Thyroid gland (tissue), 4 donors: ENCODE results near the gene SRRT.

Source experiments
- POLR2A ChIP-seq, 2 donors: fragments of 450-650 bp; IDR thresholded peaks; one replicate each; pipeline ENCODE4 v1.6.1; 2017; ENCODE audit warnings: antibody characterized with exemption in 2 of 2, mild to moderate bottlenecking in 2 of 2, moderate library complexity in 1 of 2
- TF ChIP-seq, protein P1 (sequence below), 6 experiments: fragments of 200-600 bp in 3 of 6; fragments of 450-650 bp in 3 of 6; sonication (generic) in 3 of 6; IDR thresholded peaks; one replicate each; pipeline ENCODE4 v1.5.1; 2016 to 2019; ENCODE audit warnings: antibody characterized with exemption in 6 of 6, mild to moderate bottlenecking in 2 of 6, inconsistent platforms in 1 of 6, moderate library complexity in 1 of 6

DNA sequence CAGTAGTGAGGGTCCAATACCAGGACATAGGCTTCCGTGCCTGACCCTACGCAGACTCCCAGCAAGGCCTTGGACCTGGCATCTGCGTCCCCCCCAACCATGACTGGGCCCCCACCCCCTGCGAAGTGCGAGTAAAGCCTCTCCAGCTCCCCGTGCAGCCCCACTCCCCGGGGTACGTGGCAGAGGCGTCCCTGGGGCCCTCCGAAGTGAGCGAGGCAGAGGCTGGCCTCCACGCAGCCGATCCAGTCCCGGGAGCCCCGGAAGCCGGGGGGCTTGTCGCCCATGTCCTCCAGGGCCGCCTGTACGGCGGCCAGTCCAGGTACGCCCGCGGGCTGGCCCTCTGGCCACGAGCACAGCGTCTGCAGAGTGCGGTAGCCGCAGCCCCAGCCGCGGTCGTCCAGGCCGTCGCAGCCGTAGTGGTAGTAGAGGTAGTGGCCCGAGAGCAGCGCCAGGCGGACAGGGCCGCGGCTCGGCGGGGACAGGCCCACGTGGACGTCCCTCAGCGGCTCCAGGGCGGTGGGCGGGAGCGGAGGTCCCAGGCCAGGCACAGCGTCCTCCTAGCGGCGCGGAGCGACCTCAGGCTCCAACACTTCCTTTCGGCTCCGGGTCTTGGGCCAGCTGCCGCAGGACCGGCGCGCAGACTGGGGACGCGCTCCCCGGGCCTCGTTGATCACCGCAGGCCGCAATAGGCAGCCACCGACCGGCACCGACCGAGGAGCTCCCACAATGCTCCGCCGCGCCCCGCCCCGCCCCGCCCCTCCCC, 14.3 kb downstream of the SRRT start, which contains the start of gene UFSP1:
- TF ChIP-seq, protein P1, sequence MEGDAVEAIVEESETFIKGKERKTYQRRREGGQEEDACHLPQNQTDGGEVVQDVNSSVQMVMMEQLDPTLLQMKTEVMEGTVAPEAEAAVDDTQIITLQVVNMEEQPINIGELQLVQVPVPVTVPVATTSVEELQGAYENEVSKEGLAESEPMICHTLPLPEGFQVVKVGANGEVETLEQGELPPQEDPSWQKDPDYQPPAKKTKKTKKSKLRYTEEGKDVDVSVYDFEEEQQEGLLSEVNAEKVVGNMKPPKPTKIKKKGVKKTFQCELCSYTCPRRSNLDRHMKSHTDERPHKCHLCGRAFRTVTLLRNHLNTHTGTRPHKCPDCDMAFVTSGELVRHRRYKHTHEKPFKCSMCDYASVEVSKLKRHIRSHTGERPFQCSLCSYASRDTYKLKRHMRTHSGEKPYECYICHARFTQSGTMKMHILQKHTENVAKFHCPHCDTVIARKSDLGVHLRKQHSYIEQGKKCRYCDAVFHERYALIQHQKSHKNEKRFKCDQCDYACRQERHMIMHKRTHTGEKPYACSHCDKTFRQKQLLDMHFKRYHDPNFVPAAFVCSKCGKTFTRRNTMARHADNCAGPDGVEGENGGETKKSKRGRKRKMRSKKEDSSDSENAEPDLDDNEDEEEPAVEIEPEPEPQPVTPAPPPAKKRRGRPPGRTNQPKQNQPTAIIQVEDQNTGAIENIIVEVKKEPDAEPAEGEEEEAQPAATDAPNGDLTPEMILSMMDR (IDR thresholded peaks at IDR 0.05) = no peak
- no peak for TF ChIP-seq POLR2A (IDR thresholded peaks at IDR 0.05)
